Measurements from ENCODE around the gene TBC1D14. TPM values are rescaled to one million over a fixed set of nuclear protein-coding genes. Genes with fewer than 3 reads are reported as not detected.

Gene TBC1D14
- total RNA-seq, 2 donors from 2014 or later = 46.7 to 49.9 TPM

DNA sequence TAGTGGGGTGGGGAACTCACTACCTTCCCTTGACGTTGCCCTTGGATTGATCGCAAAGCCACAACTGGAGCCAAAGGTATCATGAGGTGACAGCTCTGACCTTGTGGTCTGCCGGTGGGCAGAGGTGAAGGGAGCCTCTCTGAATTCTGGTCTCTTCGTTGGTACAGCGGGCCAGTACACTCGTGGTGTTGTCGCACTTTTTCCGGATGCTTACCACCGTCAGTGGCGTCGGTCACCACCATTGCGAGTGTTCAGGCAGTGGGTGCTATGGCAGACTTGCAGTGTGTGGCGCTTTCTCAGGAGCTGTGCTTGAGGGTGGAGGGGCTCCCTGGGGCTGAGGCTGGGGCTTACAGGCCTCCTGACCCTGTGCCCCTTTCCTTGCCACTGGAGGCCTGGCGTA is 163.4 kb downstream of the TBC1D14 start:
- ATAC-seq (ENCODE audit: insufficient number of reproducible peaks, low FRiP score, low read depth) (no peak), DNase-seq (ENCODE audit: low spot score) (no peak)
- TF ChIP-seq, protein P1, sequence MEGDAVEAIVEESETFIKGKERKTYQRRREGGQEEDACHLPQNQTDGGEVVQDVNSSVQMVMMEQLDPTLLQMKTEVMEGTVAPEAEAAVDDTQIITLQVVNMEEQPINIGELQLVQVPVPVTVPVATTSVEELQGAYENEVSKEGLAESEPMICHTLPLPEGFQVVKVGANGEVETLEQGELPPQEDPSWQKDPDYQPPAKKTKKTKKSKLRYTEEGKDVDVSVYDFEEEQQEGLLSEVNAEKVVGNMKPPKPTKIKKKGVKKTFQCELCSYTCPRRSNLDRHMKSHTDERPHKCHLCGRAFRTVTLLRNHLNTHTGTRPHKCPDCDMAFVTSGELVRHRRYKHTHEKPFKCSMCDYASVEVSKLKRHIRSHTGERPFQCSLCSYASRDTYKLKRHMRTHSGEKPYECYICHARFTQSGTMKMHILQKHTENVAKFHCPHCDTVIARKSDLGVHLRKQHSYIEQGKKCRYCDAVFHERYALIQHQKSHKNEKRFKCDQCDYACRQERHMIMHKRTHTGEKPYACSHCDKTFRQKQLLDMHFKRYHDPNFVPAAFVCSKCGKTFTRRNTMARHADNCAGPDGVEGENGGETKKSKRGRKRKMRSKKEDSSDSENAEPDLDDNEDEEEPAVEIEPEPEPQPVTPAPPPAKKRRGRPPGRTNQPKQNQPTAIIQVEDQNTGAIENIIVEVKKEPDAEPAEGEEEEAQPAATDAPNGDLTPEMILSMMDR (IDR thresholded peaks at IDR 0.05) = no peak
- H3K36me3 ChIP-seq = no peaks in the 10 kb centered on the region
- H3K27me3 ChIP-seq (replicated peaks; ENCODE audit: insufficient read depth) = no peaks in the 10 kb centered on the region
- H3K27ac ChIP-seq = no peak overlapping the region
- peaks cover 8% of the 10 kb centered on the region in 2 donors for H3K4me1 ChIP-seq (ENCODE audit: control insufficient read depth in 1 of 2, low read depth in 2 of 2)
- no peaks in the 10 kb centered on the region for H3K9me3 ChIP-seq
- no peak overlapping the region for H3K4me3 ChIP-seq

DNA sequence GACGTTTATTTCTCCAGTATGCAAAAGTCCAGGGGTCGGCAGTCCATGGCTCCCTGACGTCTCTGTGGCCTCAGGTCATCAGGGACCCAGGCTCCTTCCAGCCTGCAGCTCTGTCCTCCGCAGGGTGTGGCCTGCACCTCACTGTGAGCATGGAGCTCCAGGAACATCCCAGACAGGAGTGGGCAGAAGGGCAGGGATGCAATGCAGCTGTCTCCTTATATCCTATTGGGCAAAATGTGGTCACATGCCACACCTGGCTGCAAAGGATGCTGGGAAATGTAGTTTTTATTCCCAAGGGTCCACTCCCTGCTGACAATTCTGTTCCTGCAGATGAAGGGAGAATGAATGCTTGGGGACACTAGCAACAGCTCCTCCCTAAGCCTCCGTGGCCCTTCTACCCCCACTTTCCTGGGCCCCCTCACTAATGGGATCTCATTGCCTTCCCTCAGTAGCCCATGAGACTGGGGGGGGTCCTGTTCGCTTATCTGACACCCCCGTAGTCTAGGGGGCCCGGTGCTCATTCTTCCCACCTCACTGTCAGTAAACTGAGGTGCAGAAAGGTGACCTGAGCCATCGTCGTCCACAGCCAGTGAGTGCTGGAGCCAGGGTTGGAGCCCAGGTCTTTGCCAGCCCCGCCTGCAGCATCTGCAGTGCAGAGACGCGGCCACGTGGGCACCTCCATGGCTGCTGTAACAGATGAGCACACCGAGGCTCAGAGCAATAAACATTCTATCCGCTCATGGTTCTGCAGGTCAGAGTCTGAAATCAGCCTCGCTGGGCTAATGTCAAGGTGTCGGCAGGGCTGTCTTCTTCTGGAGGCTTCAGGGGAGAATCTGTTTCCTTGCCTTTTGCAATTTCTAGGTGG is 164.1 kb downstream of the TBC1D14 start:
- DNase-seq (ENCODE audit: low spot score) = no peak
- H3K9me3 ChIP-seq = no peaks in the 10 kb centered on the region
- H3K4me3 ChIP-seq = no peak overlapping the region
- H3K4me1 ChIP-seq (ENCODE audit: control insufficient read depth in 1 of 2, low read depth in 2 of 2) = peaks cover 7% of the 10 kb centered on the region in 2 donors
- H3K36me3 ChIP-seq = no peaks in the 10 kb centered on the region
- ATAC-seq (ENCODE audit: insufficient number of reproducible peaks, low FRiP score, low read depth) = no peak
- no peak overlapping the region for H3K27ac ChIP-seq
- TF ChIP-seq, protein P1 (IDR thresholded peaks at IDR 0.05) = no peak
- H3K27me3 ChIP-seq (replicated peaks; ENCODE audit: insufficient read depth) = no peaks in the 10 kb centered on the region

DNA sequence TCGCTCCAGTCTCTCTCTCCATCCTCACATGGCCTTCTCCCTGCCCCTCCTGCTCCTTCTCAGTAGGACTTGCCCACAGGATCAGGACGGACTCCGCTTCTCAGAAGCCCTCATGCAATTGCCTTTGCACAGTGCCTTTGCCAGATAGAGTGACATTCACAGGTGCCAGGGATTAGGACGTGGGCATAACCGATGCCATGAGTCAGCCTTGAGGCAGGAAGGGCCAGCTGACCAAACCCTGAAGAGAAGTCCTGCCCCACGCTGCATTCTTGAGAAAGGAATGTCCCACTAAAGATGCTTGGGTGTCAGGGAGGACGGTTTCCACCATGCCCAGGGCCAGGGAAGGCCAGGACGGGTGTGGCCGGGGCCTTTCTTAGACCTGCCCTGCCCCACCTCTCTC is 164.8 kb downstream of the TBC1D14 start:
- H3K9me3 ChIP-seq = no peaks in the 10 kb centered on the region
- no peak for DNase-seq (ENCODE audit: low spot score)
- H3K36me3 ChIP-seq = no peaks in the 10 kb centered on the region
- no peaks in the 10 kb centered on the region for H3K27me3 ChIP-seq (replicated peaks; ENCODE audit: insufficient read depth)
- H3K4me1 ChIP-seq (ENCODE audit: control insufficient read depth in 1 of 2, low read depth in 2 of 2) = peaks cover 3% of the 10 kb centered on the region in 2 donors
- TF ChIP-seq, protein P1 (IDR thresholded peaks at IDR 0.05) = no peak
- no peak overlapping the region for H3K4me3 ChIP-seq
- H3K27ac ChIP-seq = no peak overlapping the region
- no peak for ATAC-seq (ENCODE audit: insufficient number of reproducible peaks, low FRiP score, low read depth)

DNA sequence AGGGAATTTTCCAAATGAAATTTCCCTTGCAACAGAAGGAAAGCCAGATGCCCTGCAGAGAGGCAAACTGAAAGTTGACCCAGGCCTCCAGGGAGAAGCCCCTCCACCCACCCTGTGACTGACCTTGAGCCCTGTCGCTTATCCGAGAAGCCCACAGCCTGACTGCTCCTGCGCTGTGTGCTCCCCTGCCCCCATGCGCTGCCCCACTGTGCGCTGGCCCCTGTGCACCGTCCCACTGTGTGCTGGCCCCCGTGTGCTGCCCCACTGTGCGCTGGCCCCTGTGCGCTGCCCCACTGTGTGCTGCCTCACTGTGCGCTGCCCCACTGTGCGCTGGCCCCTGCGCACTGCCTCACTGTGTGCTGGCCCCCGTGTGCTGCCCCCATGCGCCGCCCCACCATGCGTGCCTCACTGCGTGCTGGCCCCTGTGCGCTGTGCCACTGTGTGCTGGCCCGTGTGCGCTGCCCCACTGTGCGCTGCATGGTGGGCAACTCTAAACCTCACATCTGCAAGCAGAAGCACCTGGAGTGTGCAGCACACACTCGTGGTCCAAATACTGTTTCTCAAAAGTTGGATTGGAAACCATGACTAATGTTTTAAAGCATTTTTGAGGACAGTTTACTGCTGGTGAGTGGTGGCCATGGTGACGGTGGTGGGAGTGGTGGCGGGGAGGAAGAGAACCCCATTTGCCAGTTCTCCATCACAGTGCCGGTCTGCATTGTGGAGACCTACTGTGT is 166.5 kb downstream of the TBC1D14 start:
- Histone ChIP-seq H3K9me3 (peaks cover 3% of the 10 kb centered on the region), H3K27ac (no peak overlapping the region), H3K36me3 (no peaks in the 10 kb centered on the region), H3K4me3 (no peak overlapping the region), H3K4me1 (ENCODE audit: control insufficient read depth in 1 of 2, low read depth in 2 of 2) (no peaks in the 10 kb centered on the region), H3K27me3 (replicated peaks; ENCODE audit: insufficient read depth) (no peaks in the 10 kb centered on the region)
- DNase-seq (ENCODE audit: low spot score) (no peak), ATAC-seq (ENCODE audit: insufficient number of reproducible peaks, low FRiP score, low read depth) (no peak)
- TF ChIP-seq, protein P1 (IDR thresholded peaks at IDR 0.05) = no peak

DNA sequence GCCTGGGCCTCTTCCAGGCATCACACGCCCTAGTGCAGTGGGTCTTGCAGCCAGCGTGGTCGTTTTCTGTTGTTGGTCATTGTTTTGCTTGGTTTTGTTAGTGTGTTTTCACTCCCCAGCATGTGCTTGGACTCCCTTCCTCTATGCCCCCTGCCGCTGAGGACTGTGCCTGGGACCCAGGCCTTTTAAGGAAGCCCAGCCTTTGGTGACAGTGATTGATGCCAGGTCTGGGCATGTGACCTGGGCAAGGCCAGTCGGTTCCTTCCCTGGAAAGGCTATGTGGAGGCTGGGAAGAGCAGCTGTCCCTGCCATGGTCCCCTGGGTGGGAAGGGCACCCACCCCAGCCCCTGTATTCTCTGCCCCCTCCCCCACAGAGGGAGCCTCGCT is 167.1 kb downstream of the TBC1D14 start:
- Histone ChIP-seq H3K4me1 (ENCODE audit: control insufficient read depth in 1 of 2, low read depth in 2 of 2) (no peaks in the 10 kb centered on the region), H3K36me3 (no peaks in the 10 kb centered on the region), H3K9me3 (peaks cover 3% of the 10 kb centered on the region), H3K4me3 (no peak overlapping the region), H3K27ac (no peak overlapping the region), H3K27me3 (replicated peaks; ENCODE audit: insufficient read depth) (no peaks in the 10 kb centered on the region)
- DNase-seq (ENCODE audit: low spot score) = no peak
- no peak for ATAC-seq (ENCODE audit: insufficient number of reproducible peaks, low FRiP score, low read depth)
- TF ChIP-seq, protein P1 (IDR thresholded peaks at IDR 0.05) = no peak
